Amniotic epithelial cell (primary cell): ENCODE results near the gene HIF1AN.

Experiments
- DNase-seq: peaks from one replicate; pipeline ENCODE4 v3.0.0-alpha.2; 2010; ENCODE audit warnings: low read depth

HIF1AN gene

GRCh38 chr10:100522107-100522801 lies 13.5 kb upstream of the HIF1AN start:
- DNase-seq: no peak

DNA sequence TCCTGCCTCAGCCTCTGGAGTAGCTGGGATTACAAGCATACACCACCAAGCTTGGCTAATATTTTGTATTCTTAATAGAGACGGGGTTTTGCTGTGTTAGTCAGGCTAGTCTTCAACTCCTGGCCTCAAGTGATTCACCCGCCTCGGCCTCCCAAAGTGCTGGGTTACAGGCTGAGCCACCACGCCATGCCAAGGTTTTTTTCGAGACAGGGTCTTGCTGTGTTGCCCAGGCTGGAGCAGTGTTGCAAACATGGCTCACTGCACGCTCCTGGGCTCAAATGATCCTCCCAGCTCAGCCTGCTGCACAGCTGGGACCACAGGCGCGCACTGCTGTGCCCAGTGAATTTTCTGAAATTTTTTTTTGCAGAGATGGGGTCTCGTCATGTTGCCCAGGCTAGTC lies 12.8 kb upstream of the HIF1AN start:
- no peak for DNase-seq

GRCh38 chr10:100524206-100524605 lies 11.5 kb upstream of the HIF1AN start:
- no peak for DNase-seq

GRCh38 chr10:100524638-100525037 lies 11.1 kb upstream of the HIF1AN start:
- no peak for DNase-seq

DNA sequence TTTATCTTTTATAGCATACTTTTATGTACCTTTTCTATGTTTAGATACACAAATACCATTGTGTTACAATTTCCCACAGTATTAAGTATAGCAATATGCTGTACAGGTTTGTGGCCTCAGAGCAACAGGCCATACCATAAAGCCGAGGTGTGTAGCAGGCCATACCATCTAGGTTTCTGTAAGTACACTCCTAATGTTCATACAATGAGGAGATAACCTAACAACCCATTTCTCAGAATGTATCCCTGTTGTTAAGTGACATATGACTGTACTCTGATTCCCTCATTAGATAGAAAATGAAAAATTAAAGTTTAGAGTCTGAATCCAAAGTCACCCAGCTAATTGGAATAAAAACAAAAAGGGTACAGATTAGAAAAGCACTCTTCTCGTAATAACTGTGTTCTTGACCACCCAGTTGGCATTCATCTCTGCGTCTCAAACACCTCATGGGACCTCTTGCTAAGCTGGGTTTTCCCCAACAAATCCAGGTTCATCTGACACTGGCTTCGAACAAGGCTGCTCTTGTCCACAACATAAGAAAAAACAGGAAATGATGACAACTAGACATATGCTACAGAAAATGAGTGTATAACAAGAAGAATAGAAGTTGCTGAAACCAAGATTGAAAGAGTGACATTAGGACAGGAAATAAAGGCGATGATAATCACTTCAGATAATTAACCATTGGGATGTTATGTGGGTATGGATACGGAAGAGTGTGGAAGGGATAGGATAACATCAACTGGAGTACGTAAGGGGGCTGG lies 7.4 kb upstream of the HIF1AN start:
- DNase-seq: no peak

GRCh38 chr10:100528921-100529474 lies 6.7 kb upstream of the HIF1AN start:
- DNase-seq: no peak

DNA sequence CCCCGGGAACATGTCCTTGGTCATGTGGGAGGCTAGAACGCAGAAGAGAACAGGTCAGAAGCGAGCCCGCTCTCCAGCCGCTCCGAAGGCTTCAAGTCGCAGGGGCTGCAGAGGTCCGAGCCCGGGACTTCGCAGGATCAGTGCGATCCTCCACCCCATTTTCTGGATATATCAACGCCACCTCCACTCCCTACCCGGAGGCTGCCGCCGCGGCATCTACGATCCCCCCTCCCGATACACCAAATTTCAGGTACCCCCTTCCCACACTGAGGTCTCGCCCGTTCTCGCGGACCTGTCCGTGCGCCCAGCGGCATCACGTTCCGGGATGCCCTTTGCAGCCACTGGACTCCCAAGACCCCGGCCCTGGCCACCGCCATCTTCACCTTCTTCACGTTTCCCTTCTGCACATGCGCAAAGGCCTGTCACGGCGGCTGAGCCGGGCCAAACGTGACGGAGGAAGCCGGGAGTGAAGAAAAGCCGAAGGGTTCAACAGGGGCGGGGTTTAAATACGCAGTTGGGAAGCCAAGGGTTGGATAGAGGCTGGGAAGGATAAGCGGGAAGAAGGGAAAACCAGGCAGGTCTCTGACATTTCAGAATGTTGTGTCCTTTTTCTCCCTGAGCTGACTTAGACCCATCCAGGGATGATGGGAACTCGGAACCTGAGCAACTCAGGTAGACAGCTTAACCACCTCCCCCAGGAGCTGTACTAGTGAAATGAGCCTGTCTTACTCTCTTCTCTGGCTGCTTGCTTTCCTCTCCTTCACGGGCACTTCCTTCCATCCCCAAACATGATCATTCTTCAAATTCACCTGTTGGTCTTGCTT lies 6.1 kb upstream of the HIF1AN start, which contains the start of gene NDUFB8:
Gene NDUFB8, minus strand, starts transcription at position 397 of the 824 bp plus-strand sequence. Its CDS starts 20 bp downstream, at position 377.
- DNase-seq: peak; percentile 65

- no peak for DNase-seq
Measured at GRCh38 chr10:100531761-100532160, 4.0 kb upstream of the HIF1AN start.

DNA sequence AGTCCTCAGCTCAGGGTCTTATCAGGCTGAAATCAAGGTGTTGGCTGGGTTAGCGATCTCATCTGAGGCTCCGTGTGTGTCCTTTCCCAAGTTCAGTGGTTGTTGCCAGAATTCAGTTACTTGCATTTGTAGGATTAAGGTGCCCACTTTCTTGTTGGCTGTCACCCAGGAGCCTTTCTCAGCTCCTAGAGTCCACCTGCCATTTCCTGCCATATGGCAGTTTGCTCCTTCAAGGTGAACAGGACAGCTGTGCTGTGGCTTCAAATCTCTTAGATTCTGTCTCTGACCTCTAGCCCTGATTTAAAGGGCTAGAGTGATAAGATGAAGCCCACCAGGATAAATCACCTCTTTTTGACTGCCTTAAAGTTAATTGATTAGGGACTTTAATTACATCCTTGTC lies 1.0 kb upstream of the HIF1AN start:
- DNase-seq: no peak

DNA sequence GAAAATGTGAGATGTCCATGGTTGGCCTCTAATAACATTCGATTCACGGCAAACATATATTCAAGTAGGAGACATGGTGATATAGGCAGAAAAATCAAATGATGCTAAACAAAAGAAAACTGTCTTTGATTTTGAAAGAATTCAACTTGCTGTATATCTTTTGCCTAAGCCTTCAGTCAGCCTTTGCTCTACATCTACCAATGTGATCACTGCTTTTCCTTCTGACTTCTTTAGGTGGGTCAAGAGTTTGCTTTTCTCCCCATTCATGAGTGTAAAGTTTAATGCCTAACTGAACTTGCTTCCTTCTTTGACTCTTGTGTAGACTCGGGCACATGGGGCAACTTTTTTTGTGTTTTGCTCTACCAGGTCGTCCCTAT lies 417 bp upstream of the HIF1AN start:
- no peak for DNase-seq

DNA sequence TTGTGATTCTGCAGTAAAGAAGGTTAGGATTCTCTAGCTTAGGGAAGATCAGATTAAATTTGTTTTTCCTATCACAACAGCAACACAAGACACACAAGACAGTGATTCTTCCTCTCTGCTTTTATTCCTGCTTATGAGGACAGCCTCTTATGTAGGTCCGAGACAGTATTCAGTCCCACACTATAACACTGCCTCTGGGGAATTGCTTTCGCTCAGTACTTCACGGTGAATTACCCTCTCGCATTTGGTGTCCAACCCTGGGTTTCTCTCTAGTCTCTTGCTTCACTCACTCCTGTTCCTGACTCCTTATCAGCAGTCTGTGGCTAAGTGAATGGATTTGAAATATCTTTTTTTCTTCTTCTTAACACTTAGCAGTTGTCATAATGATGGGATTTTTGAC lies 1.7 kb downstream of the HIF1AN start:
- no peak for DNase-seq

- DNase-seq: no peak
Measured at GRCh38 chr10:100544950-100545349, 9.2 kb downstream of the HIF1AN start.

DNA sequence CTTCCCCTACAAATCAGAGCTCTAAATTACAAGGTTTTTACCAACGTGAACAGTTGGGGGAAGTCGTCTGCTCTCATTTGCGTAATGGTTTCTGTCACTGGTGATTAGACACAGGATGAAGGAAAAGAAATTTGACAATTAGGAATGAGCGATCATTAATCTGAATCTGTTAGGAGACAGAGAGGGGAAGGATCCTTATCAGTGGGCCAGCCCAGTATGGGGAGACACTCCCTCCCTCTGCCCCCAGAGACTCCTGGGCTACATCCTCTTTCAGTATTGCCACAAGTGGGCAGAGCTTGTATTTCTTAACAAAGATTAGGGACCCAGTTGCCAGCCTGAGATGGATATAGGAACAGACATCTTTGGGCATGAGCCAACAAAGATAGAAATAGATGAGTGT lies 15.5 kb downstream of the HIF1AN start:
- no peak for DNase-seq

- DNase-seq: no peak
Measured at GRCh38 chr10:100551738-100552137, 16.0 kb downstream of the HIF1AN start.

DNA sequence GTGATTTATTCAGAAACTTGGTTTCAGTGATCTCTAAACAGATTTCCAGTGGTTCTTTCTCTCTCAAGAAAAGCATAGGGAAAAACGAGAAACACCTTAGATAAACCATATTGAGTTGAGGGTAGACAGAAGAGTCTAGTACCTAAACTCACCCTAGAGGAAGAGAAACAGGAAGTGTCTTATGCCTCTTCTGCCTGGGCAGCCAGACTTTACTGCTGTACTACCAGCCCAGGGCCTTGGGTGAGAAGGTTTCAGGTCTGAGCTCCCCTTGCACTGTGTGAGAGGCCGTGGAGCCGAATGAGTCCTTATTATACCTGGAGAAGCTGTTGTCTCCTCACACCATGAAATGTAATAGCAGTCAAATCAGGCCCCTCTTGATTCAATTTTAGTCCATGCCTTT lies 18.2 kb downstream of the HIF1AN start:
- DNase-seq: no peak

- no peak for DNase-seq
Measured at GRCh38 chr10:100554902-100555301, 19.2 kb downstream of the HIF1AN start.

DNA sequence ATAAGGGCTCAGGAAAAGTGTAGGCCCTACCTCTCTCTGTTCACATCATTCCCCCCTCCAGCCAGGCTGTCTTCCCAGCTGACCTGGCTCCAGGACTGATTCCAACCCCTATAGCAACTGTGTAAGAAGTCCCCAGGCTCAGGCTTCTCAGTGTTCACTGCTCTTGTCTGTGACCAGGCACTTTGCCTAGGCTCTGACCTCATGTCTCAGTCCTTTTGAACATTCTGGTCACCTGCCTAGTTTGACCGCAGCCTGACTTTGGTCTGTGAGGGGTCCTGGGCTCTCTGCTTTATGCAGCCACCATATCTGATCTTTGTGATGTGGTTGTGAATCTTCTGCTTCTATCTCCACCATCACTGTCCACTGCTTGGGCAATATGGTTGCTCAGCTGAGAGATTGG lies 24.5 kb downstream of the HIF1AN start:
- DNase-seq: no peak

GRCh38 chr10:100561005-100561404 lies 25.3 kb downstream of the HIF1AN start:
- no peak for DNase-seq

DNA sequence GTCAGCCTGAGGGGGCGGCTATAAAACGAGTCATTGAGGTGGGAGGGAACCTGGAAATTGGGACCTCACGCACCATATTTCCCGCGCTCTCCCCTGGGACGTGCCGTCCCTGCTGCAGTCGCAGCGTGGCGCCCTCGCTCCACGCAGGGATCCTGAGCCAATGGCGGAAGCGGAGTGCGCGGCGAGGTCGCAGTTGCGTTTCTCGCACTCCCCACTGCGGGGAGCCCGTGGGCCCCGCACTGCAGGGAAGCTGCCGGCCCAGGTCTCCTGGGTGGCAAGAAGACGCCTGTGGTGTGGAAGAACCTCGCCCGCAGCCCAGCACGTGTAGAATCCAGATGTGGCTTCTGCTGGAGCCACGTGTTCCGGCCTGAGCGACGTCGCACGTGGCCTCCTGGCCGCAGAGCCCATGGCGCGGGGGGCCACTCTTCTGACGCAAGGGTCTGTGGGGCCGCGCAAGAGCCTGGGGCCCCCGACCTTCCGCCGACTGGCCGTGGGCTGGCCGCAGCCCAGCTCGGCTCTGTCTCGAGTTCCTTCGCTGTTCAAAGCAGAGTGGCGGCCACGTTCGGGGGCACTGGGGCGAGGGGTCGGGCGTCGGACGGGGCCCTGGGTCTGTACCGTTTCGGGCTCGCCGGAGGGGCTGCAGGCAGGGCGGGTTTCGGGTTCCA lies 26.4 kb downstream of the HIF1AN start:
- peak; percentile 68 for DNase-seq

- no peak for DNase-seq
Measured at GRCh38 chr10:100565206-100565985, 29.7 kb downstream of the HIF1AN start.

DNA sequence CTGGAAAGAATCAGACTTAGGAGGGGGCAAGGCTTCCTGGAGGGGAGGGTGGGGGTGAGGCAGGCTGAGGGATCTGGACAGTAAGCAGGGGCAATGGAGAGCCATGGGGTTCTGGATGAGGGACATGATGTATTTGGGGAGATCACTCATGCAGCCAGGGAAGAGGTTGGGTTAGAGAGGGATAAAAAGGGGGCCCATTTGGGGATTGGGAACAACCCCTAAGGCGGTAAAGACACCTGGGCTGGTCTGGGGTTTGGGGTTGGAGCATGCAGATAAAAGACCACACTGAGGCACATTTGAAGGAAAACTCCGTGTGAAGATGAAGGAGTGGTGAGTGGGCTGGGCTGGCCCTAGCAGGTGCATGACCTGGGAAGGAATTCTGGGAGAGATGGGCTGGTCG lies 30.8 kb downstream of the HIF1AN start:
- DNase-seq: no peak
